Stimulated activated CD8-positive, alpha-beta memory T cell treated with anti-CD3 and anti-CD28 coated beads, Interleukin-12 subunit alpha, Interleukin-12 subunit beta, amount 100 ng/mL, for 24 hours (primary cell): ENCODE results near the gene KCTD16.

ENCODE experiments used
- DNase-seq: peaks from one replicate; pipeline ENCODE4 v3.0.0-alpha.2; 2020; ENCODE audit errors: extremely low read depth

The KCTD16 gene

GRCh38 chr5:144463481-144464223 is 293.0 kb downstream of the KCTD16 start:
- DNase-seq, result no peak

GRCh38 chr5:144464306-144464705 is 293.6 kb downstream of the KCTD16 start:
- no peak for DNase-seq

- no peak for DNase-seq
Observed at GRCh38 chr5:144465441-144465840, 294.8 kb downstream of the KCTD16 start.

GRCh38 chr5:144467792-144468191 is 297.1 kb downstream of the KCTD16 start:
- no peak for DNase-seq

DNA sequence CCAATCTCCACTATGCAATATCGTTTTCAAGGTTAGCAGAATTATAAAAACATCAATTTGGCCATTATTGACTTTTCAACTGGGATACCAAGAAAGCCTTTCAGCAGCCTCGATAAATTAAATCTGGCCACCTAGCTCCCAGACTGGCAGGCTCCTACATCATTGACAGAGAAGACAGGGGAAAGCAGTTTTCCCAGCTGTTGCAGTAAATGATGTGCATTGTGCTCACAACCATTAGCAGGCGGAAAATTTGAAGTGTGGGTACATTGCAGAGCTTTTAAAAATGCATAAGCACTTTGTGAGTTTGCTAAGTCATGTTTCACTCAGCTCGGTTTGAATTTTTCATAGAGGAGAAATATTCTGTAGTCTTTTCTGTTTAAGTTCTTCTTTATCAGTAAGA is 297.9 kb downstream of the KCTD16 start:
- DNase-seq, result no peak

DNA sequence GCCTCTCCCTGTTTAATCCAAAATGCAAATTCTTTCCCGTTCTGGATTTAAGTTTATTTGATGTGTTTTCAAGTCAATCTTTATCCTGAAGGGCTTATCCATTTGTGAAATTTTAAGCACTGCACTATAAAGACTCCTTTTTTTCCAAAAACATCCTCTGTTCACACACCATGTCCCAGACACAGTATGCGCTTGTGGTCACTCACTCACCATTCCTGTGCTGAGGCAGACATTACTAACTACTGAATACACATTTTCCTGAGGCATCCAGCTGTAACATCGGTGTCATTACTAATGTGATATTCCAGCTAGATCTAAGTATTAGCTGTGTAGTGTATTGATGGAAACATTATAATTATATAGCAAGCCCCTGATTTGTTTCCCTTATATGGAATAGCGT is 298.4 kb downstream of the KCTD16 start:
- DNase-seq, result no peak

DNA sequence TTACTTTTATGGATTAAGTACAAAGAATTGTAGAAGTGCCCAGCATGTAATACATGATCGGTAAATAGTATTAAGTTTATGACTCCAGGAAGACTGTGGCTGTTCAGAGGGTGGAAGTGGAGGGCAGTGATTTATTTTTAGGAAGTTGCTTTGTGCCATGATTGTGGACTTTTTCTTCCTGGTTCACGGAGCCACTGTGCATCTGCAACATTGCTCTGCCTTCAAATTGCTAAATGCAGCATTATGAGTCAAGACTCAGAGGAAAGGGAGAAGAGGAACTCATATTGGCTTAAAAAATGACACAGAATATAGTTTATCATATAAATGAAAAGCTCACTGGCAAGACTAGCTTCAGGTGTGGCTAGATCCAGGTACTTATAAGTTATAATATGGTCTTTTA is 301.5 kb downstream of the KCTD16 start:
- no peak for DNase-seq

DNA sequence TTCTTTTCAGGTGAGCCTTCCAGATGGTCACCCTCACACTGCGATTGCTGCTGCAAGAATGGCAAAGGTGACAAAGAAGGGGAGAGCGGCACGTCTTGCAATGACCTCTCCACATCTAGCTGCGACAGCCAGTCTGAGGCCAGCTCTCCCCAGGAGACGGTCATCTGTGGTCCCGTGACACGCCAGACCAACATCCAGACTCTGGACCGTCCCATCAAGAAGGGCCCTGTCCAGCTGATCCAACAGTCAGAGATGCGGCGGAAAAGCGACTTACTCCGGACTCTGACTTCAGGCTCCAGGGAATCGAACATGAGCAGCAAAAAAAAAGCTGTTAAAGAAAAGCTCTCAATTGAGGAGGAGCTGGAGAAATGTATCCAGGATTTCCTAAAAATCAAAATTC is 303.0 kb downstream of the KCTD16 start:
- no peak for DNase-seq

DNA sequence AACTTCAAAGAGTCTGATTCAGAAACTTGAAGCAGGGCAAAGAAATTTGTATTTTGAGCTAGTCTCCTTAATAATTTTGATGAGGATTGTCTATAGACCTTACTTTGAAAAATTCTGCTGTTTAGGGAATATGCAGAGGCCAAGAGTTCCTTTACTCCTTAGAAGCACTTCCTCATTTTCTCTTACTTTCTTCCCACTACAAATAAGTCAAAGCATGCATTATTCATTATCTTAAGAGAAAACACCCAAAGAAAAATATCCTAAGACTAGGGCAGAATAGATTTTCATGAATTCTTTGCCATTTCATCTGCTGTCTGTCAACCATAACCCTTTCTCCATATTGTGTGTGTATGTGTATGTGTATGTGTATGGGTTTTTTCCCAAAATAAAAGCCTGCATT is 307.9 kb downstream of the KCTD16 start:
- no peak for DNase-seq

GRCh38 chr5:144481861-144482260 is 311.2 kb downstream of the KCTD16 start:
- no peak for DNase-seq

DNA sequence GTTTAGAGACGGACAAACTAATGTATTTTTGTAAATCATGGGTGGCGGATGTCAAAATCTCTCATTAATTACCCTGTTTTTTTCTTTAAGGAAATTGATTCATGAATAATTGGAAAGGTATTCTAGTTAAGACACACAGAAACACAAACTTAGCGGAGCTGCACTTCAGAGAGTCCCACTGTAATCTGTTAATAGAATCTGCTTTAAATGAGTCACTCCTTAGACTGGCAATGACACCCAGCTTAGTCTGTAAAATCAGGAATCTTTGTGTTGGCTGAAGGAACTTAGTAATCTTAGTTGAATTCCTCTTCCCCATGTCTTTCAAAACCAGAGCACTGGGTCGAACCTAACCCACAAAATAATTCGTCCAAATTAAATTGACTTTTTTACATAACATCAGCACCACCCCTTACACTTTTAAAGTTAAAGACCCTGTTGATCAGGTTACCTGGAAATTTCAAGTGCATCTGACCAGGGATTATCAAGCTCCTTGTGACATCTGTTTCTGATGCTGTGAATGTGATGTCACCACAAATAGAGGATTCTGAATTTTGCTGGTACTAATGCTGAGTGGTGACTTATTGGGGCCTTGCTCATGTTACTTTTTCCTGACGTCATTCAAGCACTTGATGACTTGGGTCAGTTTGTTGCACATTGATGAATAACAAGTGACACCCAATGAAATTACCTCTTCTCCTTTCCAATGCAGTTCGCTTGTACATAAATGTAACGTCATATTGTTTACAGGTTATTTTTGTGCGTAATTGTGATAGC is 313.6 kb downstream of the KCTD16 start:
- no peak for DNase-seq

DNA sequence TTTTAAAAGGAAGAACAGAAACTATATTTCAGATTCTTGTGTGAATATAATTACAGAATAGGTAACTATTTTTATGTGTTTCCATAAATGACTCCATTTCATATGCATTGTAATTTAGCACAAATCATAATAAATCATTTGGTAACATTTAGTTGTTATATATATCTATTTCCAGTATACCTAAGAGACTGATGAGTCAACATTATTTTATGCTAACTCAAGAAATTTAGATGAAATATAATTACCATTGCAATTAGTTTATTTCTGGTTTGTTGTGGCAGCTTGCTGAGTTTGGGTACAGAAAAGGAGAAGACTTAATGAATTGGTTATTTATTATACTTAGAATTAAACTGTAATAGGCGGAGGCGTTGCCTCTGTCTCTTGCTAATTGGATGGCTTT is 314.9 kb downstream of the KCTD16 start:
- DNase-seq, result no peak

- no peak for DNase-seq
Observed at GRCh38 chr5:144487207-144487606, 316.5 kb downstream of the KCTD16 start.

DNA sequence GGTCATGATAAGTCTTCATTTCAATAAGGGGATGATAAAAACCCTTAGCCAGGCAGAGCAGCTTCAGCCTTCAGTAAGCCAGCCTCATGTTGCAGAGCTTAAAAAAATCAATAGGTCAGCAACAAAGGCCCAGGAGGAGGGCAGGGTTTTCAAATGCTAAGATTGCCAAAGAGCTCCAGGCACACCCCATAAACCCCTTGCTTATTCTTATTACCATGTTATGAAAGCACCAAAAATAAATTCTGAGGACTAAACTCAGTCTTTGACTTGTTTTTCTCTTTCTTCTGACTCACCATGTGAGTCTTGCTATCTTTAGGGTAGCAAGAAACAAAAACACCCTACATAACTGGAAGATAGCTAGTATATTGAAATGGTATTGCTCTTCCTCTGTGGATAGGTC is 317.1 kb downstream of the KCTD16 start:
- DNase-seq, result no peak

- DNase-seq, result no peak
Observed at GRCh38 chr5:144503123-144503522, 332.4 kb downstream of the KCTD16 start.

- DNase-seq, result no peak
Observed at GRCh38 chr5:144504929-144505577, 334.4 kb downstream of the KCTD16 start.

- no peak for DNase-seq
Observed at GRCh38 chr5:144510845-144511579, 340.3 kb downstream of the KCTD16 start.

DNA sequence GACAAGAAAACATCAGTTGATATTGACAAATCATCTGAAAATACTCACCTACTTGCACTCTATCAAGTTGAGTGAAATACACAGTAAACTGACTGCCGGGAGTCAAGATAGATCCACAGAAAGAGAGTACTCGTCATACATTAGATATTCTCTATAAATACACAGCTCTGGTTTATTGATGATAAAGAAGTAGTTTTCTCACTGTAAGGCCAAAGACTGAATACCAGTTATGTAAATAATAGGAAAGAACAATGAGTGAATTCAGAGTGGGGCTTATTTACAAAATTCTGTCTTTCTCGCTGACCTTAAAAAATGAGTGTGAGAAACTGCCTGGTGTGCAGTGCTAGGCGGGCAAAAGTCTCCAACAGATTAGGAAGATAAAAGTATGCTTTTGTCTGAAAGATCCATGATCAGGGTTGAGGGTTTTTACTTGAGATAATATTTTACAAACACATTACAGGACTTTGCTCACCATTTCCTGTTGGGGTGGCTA is 341.0 kb downstream of the KCTD16 start:
- no peak for DNase-seq

GRCh38 chr5:144522698-144523097 is 352.0 kb downstream of the KCTD16 start:
- DNase-seq, result no peak

DNA sequence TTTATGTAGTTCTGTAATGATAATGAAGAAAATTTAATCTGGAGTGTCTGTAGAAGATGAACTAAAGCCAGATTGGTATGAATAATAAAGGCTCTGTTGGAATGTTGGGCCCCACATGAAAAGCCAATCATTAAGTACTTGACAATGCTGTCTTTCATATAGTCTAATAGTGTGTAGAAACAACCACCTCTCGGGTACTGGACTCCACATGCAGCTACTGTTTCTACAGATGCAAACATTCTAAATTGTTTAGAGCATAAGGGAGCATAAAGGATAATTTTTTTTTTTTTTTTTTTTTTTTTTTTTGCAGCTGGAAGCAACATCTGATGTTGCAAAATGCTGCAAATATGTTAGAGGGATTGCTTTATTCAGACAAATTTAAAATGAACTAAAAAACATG is 354.3 kb downstream of the KCTD16 start:
- no peak for DNase-seq

DNA sequence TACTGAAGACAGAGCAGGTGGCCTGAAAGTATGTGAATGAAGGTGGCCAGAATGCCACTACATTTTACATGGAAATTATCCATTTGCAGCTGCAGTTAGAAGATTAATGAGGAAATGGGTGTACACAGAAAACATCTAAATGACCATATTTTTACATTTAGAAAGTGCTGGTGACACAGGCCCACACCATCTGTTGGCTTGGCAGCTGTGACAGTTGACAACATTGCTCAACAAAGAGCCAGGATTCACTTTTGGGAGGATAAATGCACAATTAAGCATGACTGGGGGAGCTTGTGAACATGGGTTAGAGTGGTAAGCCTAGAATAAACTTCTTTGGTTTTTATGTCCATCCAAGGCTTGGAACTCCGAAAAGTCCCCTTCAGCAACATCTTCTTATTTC is 360.5 kb downstream of the KCTD16 start:
- no peak for DNase-seq
